ENCODE measurements around the gene C16orf54.

GRCh38 chr16:29756654-29757053, 10.9 kb upstream of the C16orf54 start:
- TF ChIP-seq EZH2phosphoT487 (IDR thresholded peaks at IDR 0.05; ENCODE audit: borderline replicate concordance) (no peak), CTCF (IDR thresholded peaks at IDR 0.05 in 2 of 3, conservative IDR thresholded peaks at IDR 0.05 in 1 of 3; ENCODE audit: borderline replicate concordance in 1 of 3, insufficient read depth in 1 of 3, low read depth in 2 of 3, low read length in 2 of 3) (no peak), POLR2AphosphoS5 (IDR thresholded peaks at IDR 0.05; ENCODE audit: low read depth, low read length) (no peak), EZH2 (IDR thresholded peaks at IDR 0.05) (no peak), CEBPB (IDR thresholded peaks at IDR 0.05; ENCODE audit: low read depth) (no peak), SP1 (IDR thresholded peaks at IDR 0.05; ENCODE audit: low read depth) (no peak), ZBTB33 (IDR thresholded peaks at IDR 0.05; ENCODE audit: extremely low read depth, insufficient replicate concordance, low read length) (no peak), CBX3 (IDR thresholded peaks at IDR 0.05; ENCODE audit: low read depth) (no peak), EGR1 (IDR thresholded peaks at IDR 0.05; ENCODE audit: low read depth) (no peak), POLR2A (IDR thresholded peaks at IDR 0.05; ENCODE audit: borderline replicate concordance, extremely low read depth, insufficient read depth, insufficient read length) (no peak), YY1 (IDR thresholded peaks at IDR 0.05; ENCODE audit: extremely low read depth, insufficient replicate concordance, low read depth, low read length) (no peak)
